Testis (tissue), 2 donors: ENCODE data around the gene ISOC1.

Experiments used
- POLR2A ChIP-seq: fragments of 450-650 bp; IDR thresholded peaks from one replicate; pipeline ENCODE4 v1.6.1; 2017; ENCODE audit warnings: antibody characterized with exemption, mild to moderate bottlenecking, moderate library complexity
- TF ChIP-seq, protein P1 (sequence below), 3 experiments: fragments of 450-650 bp in 2 of 3; fragments of 200-600 bp in 1 of 3; sonication (generic) in 1 of 3; IDR thresholded peaks; one replicate each; pipeline ENCODE4 v1.5.1; 2016 to 2019; ENCODE audit warnings: antibody characterized with exemption in 3 of 3, mild to moderate bottlenecking in 2 of 3, moderate library complexity in 1 of 3

DNA sequence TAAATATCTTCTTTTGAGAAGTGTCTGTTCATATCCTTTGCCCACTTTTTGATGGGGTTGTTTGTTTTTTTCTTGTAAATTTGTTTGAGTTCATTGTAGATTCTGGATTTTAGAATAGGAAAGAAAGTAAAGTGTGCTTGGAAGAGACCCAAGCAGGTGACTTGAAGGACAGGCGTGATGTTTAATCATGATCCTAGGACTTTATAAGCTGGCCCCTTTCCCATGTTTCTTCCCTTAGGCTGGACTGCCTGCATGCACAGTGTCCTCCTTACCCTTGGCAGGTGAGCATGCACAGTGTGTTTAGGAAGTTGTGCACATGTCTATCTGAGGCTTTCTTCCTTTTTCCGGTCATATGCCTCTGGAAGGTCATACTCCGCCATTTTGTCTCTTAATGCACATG, 61.3 kb downstream of the ISOC1 start:
- TF ChIP-seq, protein P1, sequence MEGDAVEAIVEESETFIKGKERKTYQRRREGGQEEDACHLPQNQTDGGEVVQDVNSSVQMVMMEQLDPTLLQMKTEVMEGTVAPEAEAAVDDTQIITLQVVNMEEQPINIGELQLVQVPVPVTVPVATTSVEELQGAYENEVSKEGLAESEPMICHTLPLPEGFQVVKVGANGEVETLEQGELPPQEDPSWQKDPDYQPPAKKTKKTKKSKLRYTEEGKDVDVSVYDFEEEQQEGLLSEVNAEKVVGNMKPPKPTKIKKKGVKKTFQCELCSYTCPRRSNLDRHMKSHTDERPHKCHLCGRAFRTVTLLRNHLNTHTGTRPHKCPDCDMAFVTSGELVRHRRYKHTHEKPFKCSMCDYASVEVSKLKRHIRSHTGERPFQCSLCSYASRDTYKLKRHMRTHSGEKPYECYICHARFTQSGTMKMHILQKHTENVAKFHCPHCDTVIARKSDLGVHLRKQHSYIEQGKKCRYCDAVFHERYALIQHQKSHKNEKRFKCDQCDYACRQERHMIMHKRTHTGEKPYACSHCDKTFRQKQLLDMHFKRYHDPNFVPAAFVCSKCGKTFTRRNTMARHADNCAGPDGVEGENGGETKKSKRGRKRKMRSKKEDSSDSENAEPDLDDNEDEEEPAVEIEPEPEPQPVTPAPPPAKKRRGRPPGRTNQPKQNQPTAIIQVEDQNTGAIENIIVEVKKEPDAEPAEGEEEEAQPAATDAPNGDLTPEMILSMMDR (IDR thresholded peaks at IDR 0.05), result no peak
- TF ChIP-seq POLR2A, result no peak
